HepG2 (cell line): Measurements from ENCODE around the gene CA7. TPM values are rescaled to one million over a fixed set of nuclear protein-coding genes. Genes with fewer than 3 reads are reported as not detected.

ENCODE experiments used
- BORCS8-MEF2B ChIP-seq: sonication (generic); formaldehyde crosslinking; IDR thresholded peaks from 2 replicates; pipeline ENCODE4 v1.8.0; 2022; ENCODE audit warnings: mild to moderate bottlenecking, missing genetic modification reagents
- FOXC1 ChIP-seq: sonication (generic); formaldehyde crosslinking; IDR thresholded peaks from 2 replicates; pipeline ENCODE4 v1.8.0; 2022; ENCODE audit warnings: mild to moderate bottlenecking, missing genetic modification reagents, borderline replicate concordance
- MBNL3 ChIP-seq: fragments of 250-450 bp; sonication (Bioruptor Pico); conservative IDR thresholded peaks from 2 replicates; pipeline ENCODE4 v1.8.0; 2022; ENCODE audit warnings: mild to moderate bottlenecking, inconsistent platforms
- MED1 ChIP-seq: sonication (generic); formaldehyde crosslinking; IDR thresholded peaks from 2 replicates; pipeline ENCODE4 v1.4.0; 2020; ENCODE audit warnings: missing genetic modification reagents
- MIER2 ChIP-seq: IDR thresholded peaks from 2 replicates; pipeline ENCODE4 v1.6.1; 2016; ENCODE audit warnings: missing biosample characterization, missing genetic modification reagents
- NFIC ChIP-seq: IDR thresholded peaks from 2 replicates; pipeline ENCODE4 v1.6.1; 2012; ENCODE audit warnings: mild to moderate bottlenecking, low read length, inconsistent platforms
- SP1 ChIP-seq, 2 experiments: fragments of 450-650 bp in 1 of 2; sonication (generic) in 1 of 2; formaldehyde crosslinking in 1 of 2; IDR thresholded peaks; 2 replicates each; pipeline versions ENCODE4 v1.4.0 to v1.6.1; 2016 to 2020; ENCODE audit warnings: missing genetic modification reagents in 1 of 2
- ZFP90 ChIP-seq: sonication (generic); formaldehyde crosslinking; IDR thresholded peaks from 2 replicates; pipeline ENCODE4 v1.8.0; 2022; ENCODE audit warnings: missing genetic modification reagents, mild to moderate bottlenecking, inconsistent platforms, borderline replicate concordance
- ZNF335 ChIP-seq: sonication (generic); formaldehyde crosslinking; IDR thresholded peaks from 2 replicates; pipeline ENCODE4 v1.4.0; 2020; ENCODE audit warnings: missing genetic modification reagents
- ZNF350 ChIP-seq: sonication (generic); formaldehyde crosslinking; IDR thresholded peaks from 2 replicates; pipeline ENCODE4 v1.4.0; 2020; ENCODE audit warnings: mild to moderate bottlenecking, low read depth, missing genetic modification reagents, borderline replicate concordance
- ZNF772 ChIP-seq: sonication (generic); formaldehyde crosslinking; IDR thresholded peaks from 2 replicates; pipeline ENCODE4 v1.5.0; 2020; ENCODE audit warnings: mild to moderate bottlenecking, missing genetic modification reagents
- ZNF773 ChIP-seq: sonication (generic); formaldehyde crosslinking; IDR thresholded peaks from 2 replicates; pipeline ENCODE4 v1.4.0; 2020; ENCODE audit warnings: missing genetic modification reagents, borderline replicate concordance
- polyA plus RNA-seq, 8 experiments: library from polyadenylated mRNA; depleted of rRNA in 3 of 8; stranded (reverse) in 7 of 8; unstranded in 1 of 8; fragments of >200 nt; fragmentation: Illumina TruSeq in 4 of 8; extraction: Trizol in 4 of 8; gene quantifications; 2 replicates each; pipeline versions ENCODE4 v1.2.1 to v1.2.3, GENCODE V29; 2011 to 2016; ENCODE audit warnings: low read depth in 4 of 8, missing spikeins in 1 of 8, mixed read lengths in 1 of 8; ENCODE audit not compliant: insufficient read depth in 1 of 8
- total RNA-seq, 5 experiments: library from RNA; depleted of rRNA; stranded (reverse); fragments of >200 nt; fragmentation: Illumina TruSeq; extraction: Trizol; gene quantifications; 2 replicates each; pipeline ENCODE4 v1.2.3, GENCODE V29; 2016; ENCODE audit warnings: low read depth in 1 of 5
- TF ChIP-seq, protein P1 (sequence below), 2 experiments: sonication (generic) in 1 of 2; formaldehyde crosslinking in 1 of 2; IDR thresholded peaks; 2 replicates each; pipeline versions ENCODE4 v1.6.1 to v1.9.0; 2014 to 2022; ENCODE audit warnings: antibody characterized with exemption in 1 of 2, borderline replicate concordance in 1 of 2, inconsistent platforms in 1 of 2, low read depth in 1 of 2, missing genetic modification reagents in 1 of 2
- TF ChIP-seq, protein P2 (sequence below): sonication (generic); formaldehyde crosslinking; IDR thresholded peaks from 2 replicates; pipeline ENCODE4 v1.5.0; 2020; ENCODE audit warnings: mild to moderate bottlenecking, missing genetic modification reagents
- TF ChIP-seq, protein P3 (sequence below): sonication (generic); formaldehyde crosslinking; IDR thresholded peaks from 2 replicates; pipeline ENCODE4 v1.4.0; 2020; ENCODE audit warnings: low read depth, mild to moderate bottlenecking, missing genetic modification reagents
- TF ChIP-seq, protein P4 (sequence below): sonication (generic); formaldehyde crosslinking; IDR thresholded peaks from 2 replicates; pipeline ENCODE4 v1.5.1; 2020; ENCODE audit warnings: missing genetic modification reagents, mild to moderate bottlenecking, borderline replicate concordance

Gene CA7
- total and polyA plus RNA-seq, 2 of the 13 experiments (the other 11 are each of a cell fraction or from before 2014, with no cell fraction given) = not detected

DNA sequence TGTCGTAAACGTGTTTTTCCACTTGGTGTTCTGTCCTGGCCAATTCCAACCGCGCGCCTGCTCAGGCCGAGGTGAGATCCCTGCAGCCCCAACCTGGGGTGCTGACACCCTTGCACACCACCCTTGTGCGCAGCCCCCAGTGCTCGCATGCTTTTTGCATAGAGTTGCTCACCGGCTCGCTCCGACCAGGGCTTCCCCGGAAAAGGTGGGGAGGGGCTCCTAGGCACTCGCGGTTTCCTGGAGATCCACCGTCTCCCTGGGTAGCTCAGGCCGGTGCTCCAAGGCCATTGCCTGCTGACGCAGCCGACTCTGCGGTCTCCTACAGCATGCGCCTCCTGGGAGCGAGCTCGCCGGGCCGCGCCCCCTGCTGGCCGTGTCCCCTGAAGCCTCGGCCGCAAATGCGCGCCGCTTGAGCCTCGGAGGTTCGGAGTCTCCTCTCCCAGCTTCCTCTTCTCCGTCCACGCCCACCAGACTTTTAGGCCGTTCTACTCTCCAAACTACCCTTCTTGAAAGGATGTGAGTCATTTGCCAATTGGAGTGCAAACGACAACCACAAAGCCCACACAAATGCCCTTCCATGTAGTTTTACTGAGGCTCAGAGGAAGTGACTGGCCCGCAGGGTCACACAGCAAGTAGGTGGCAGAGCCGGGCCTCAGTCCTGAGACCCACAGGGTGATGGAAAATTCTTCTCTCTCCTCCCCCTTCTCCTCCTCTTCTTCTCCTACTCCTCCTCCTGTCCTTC is 28.9 kb downstream of the CA7 start (continued):
- TF ChIP-seq NFIC = no peak
- TF ChIP-seq MIER2 (CRISPR knock-in tag) = peak; percentile 57; the same call in 1 of the 2 replicates
- no peak; the same call in 1 of the 2 replicates for TF ChIP-seq FOXC1 (CRISPR knock-in tag)
- TF ChIP-seq MED1 (CRISPR knock-in tag) = peak; percentile 68; the same call in 1 of the 2 replicates
- TF ChIP-seq, protein P1, sequence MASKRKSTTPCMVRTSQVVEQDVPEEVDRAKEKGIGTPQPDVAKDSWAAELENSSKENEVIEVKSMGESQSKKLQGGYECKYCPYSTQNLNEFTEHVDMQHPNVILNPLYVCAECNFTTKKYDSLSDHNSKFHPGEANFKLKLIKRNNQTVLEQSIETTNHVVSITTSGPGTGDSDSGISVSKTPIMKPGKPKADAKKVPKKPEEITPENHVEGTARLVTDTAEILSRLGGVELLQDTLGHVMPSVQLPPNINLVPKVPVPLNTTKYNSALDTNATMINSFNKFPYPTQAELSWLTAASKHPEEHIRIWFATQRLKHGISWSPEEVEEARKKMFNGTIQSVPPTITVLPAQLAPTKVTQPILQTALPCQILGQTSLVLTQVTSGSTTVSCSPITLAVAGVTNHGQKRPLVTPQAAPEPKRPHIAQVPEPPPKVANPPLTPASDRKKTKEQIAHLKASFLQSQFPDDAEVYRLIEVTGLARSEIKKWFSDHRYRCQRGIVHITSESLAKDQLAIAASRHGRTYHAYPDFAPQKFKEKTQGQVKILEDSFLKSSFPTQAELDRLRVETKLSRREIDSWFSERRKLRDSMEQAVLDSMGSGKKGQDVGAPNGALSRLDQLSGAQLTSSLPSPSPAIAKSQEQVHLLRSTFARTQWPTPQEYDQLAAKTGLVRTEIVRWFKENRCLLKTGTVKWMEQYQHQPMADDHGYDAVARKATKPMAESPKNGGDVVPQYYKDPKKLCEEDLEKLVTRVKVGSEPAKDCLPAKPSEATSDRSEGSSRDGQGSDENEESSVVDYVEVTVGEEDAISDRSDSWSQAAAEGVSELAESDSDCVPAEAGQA (IDR thresholded peaks at IDR 0.05; ENCODE audit: low read depth) = no peak
- TF ChIP-seq, protein P1 (CRISPR knock-in tag; IDR thresholded peaks at IDR 0.05; ENCODE audit: borderline replicate concordance) = no peak
- TF ChIP-seq, protein P2, sequence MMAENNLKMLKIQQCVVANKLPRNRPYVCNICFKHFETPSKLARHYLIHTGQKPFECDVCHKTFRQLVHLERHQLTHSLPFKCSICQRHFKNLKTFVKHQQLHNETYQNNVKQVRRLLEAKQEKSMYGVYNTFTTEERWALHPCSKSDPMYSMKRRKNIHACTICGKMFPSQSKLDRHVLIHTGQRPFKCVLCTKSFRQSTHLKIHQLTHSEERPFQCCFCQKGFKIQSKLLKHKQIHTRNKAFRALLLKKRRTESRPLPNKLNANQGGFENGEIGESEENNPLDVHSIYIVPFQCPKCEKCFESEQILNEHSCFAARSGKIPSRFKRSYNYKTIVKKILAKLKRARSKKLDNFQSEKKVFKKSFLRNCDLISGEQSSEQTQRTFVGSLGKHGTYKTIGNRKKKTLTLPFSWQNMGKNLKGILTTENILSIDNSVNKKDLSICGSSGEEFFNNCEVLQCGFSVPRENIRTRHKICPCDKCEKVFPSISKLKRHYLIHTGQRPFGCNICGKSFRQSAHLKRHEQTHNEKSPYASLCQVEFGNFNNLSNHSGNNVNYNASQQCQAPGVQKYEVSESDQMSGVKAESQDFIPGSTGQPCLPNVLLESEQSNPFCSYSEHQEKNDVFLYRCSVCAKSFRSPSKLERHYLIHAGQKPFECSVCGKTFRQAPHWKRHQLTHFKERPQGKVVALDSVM = peak; percentile 88
- peak; percentile 42; the same call in 1 of the 2 replicates for TF ChIP-seq ZNF335 (CRISPR knock-in tag)
- no peak for TF ChIP-seq MBNL3 (CRISPR knock-in tag)
- TF ChIP-seq ZNF773 (CRISPR knock-in tag) = no peak
- peak; percentile 99 for TF ChIP-seq ZNF772 (CRISPR knock-in tag)
- no peak for TF ChIP-seq SP1 (IDR thresholded peaks at IDR 0.05)
- TF ChIP-seq SP1 (CRISPR knock-in tag; IDR thresholded peaks at IDR 0.05) = no peak
- TF ChIP-seq, protein P3, sequence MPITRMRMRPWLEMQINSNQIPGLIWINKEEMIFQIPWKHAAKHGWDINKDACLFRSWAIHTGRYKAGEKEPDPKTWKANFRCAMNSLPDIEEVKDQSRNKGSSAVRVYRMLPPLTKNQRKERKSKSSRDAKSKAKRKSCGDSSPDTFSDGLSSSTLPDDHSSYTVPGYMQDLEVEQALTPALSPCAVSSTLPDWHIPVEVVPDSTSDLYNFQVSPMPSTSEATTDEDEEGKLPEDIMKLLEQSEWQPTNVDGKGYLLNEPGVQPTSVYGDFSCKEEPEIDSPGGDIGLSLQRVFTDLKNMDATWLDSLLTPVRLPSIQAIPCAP (CRISPR knock-in tag) = 0 out of 2 replicates have a peak, but pooled peaks have one; percentile 36
- TF ChIP-seq BORCS8-MEF2B (CRISPR knock-in tag) = peak; percentile 83; the same call in 1 of the 2 replicates
- TF ChIP-seq, protein P4, sequence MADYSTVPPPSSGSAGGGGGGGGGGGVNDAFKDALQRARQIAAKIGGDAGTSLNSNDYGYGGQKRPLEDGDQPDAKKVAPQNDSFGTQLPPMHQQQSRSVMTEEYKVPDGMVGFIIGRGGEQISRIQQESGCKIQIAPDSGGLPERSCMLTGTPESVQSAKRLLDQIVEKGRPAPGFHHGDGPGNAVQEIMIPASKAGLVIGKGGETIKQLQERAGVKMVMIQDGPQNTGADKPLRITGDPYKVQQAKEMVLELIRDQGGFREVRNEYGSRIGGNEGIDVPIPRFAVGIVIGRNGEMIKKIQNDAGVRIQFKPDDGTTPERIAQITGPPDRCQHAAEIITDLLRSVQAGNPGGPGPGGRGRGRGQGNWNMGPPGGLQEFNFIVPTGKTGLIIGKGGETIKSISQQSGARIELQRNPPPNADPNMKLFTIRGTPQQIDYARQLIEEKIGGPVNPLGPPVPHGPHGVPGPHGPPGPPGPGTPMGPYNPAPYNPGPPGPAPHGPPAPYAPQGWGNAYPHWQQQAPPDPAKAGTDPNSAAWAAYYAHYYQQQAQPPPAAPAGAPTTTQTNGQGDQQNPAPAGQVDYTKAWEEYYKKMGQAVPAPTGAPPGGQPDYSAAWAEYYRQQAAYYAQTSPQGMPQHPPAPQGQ (CRISPR knock-in tag) = no peak
- peak; percentile 86; the same call in 1 of the 2 replicates for TF ChIP-seq ZFP90 (CRISPR knock-in tag)
- peak; percentile 80; the same call in 1 of the 2 replicates for TF ChIP-seq ZNF350
